ENCODE results near the gene TCF12. TPM values are rescaled to one million over a fixed set of nuclear protein-coding genes. Genes with fewer than 3 reads are reported as not detected.

Gene TCF12
- polyA plus RNA-seq, 1 donor, result 69.4 TPM

GRCh38 chr15:56959318-56959648 lies 40.8 kb downstream of the TCF12 start:
- H3K9me3 ChIP-seq (ENCODE audit: control insufficient read depth, low read depth, low read length), result peaks cover 10% of the 10 kb centered on the region
- no peak overlapping the region for H3K4me3 ChIP-seq (ENCODE audit: low read length)
- no peak for DNase-seq
- H3K36me3 ChIP-seq (ENCODE audit: control insufficient read depth, insufficient read depth, low read length), result no peaks in the 10 kb centered on the region
- H3K4me1 ChIP-seq (ENCODE audit: control insufficient read depth, insufficient read depth, low read length), result no peaks in the 10 kb centered on the region
- H3K27me3 ChIP-seq (ENCODE audit: control insufficient read depth, insufficient read depth, low read length), result no peaks in the 10 kb centered on the region
- no peak overlapping the region for H3K27ac ChIP-seq (ENCODE audit: low read length)

GRCh38 chr15:56960116-56960515 lies 41.7 kb downstream of the TCF12 start:
- Histone ChIP-seq H3K27me3 (ENCODE audit: control insufficient read depth, insufficient read depth, low read length) (no peaks in the 10 kb centered on the region), H3K36me3 (ENCODE audit: control insufficient read depth, insufficient read depth, low read length) (no peaks in the 10 kb centered on the region), H3K4me1 (ENCODE audit: control insufficient read depth, insufficient read depth, low read length) (no peaks in the 10 kb centered on the region), H3K4me3 (ENCODE audit: low read length) (no peak overlapping the region), H3K9me3 (ENCODE audit: control insufficient read depth, low read depth, low read length) (peaks cover 10% of the 10 kb centered on the region), H3K27ac (ENCODE audit: low read length) (no peak overlapping the region)
- WGBS (ENCODE audit: insufficient coverage, low lambda C conversion rate), result 86% methylated on average over 1 of the region's 2 CpGs
- DNase-seq, result no peak

- Histone ChIP-seq H3K36me3 (ENCODE audit: control insufficient read depth, insufficient read depth, low read length) (no peaks in the 10 kb centered on the region), H3K27ac (ENCODE audit: low read length) (no peak overlapping the region), H3K4me3 (ENCODE audit: low read length) (no peak overlapping the region), H3K4me1 (ENCODE audit: control insufficient read depth, insufficient read depth, low read length) (peaks cover under 1% of the 10 kb centered on the region), H3K27me3 (ENCODE audit: control insufficient read depth, insufficient read depth, low read length) (no peaks in the 10 kb centered on the region), H3K9me3 (ENCODE audit: control insufficient read depth, low read depth, low read length) (no peaks in the 10 kb centered on the region)
- 86% methylated on average over 1 of the region's 2 CpGs for WGBS (ENCODE audit: insufficient coverage, low lambda C conversion rate)
- DNase-seq, result no peak
Measured at GRCh38 chr15:56963126-56963525, 44.7 kb downstream of the TCF12 start.

DNA sequence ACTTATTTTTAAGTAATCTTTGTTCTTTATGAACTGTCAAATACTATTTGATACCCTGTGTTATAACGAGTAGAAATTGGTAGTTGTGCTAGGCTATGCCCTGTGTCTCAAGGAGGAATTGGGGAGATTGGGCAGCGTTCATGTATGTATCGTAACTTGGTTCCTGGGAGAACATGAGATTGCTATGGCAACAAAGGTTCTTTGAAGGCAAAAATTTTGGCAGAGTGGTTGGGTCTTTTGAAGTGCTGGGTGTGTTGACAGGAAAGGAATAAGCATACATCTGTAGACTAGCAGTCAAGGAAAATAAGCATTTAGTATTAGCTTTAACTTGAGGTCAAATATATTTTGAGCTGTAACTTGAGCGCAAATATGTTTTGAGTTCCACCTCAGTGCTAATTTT lies 45.3 kb downstream of the TCF12 start:
- H3K4me3 ChIP-seq (ENCODE audit: low read length), result no peak overlapping the region
- H3K27ac ChIP-seq (ENCODE audit: low read length), result no peak overlapping the region
- H3K36me3 ChIP-seq (ENCODE audit: control insufficient read depth, insufficient read depth, low read length), result no peaks in the 10 kb centered on the region
- DNase-seq, result no peak
- H3K27me3 ChIP-seq (ENCODE audit: control insufficient read depth, insufficient read depth, low read length), result no peaks in the 10 kb centered on the region
- peaks cover 3% of the 10 kb centered on the region for H3K4me1 ChIP-seq (ENCODE audit: control insufficient read depth, insufficient read depth, low read length)
- no peaks in the 10 kb centered on the region for H3K9me3 ChIP-seq (ENCODE audit: control insufficient read depth, low read depth, low read length)
- no CpG with 5 or more reads among the region's 4 CpGs for WGBS (ENCODE audit: insufficient coverage, low lambda C conversion rate)

DNA sequence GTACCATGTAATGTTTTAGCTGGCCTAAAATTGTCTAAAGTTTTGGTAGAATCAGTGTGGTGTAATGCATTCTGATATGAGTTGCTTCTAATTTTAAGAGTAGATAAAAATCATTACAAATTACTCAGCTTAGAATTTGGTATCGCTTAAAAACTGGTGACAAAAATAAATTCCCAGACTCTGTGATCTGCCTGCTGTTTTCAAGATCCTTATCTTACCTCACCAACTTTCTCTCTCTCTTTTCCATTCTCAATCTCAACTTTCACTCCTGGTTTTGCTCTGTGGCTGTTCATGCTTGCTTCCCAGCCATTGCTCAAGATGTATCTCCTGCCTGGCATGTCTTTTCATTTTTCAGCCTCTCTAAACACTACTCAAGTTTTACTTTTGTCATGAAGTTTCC lies 45.7 kb downstream of the TCF12 start:
- Histone ChIP-seq H3K4me1 (ENCODE audit: control insufficient read depth, insufficient read depth, low read length) (peaks cover 3% of the 10 kb centered on the region), H3K27ac (ENCODE audit: low read length) (no peak overlapping the region), H3K4me3 (ENCODE audit: low read length) (no peak overlapping the region), H3K9me3 (ENCODE audit: control insufficient read depth, low read depth, low read length) (no peaks in the 10 kb centered on the region), H3K36me3 (ENCODE audit: control insufficient read depth, insufficient read depth, low read length) (no peaks in the 10 kb centered on the region), H3K27me3 (ENCODE audit: control insufficient read depth, insufficient read depth, low read length) (no peaks in the 10 kb centered on the region)
- WGBS (ENCODE audit: insufficient coverage, low lambda C conversion rate), result no CpG with 5 or more reads among the region's 1 CpG
- no peak for DNase-seq

DNA sequence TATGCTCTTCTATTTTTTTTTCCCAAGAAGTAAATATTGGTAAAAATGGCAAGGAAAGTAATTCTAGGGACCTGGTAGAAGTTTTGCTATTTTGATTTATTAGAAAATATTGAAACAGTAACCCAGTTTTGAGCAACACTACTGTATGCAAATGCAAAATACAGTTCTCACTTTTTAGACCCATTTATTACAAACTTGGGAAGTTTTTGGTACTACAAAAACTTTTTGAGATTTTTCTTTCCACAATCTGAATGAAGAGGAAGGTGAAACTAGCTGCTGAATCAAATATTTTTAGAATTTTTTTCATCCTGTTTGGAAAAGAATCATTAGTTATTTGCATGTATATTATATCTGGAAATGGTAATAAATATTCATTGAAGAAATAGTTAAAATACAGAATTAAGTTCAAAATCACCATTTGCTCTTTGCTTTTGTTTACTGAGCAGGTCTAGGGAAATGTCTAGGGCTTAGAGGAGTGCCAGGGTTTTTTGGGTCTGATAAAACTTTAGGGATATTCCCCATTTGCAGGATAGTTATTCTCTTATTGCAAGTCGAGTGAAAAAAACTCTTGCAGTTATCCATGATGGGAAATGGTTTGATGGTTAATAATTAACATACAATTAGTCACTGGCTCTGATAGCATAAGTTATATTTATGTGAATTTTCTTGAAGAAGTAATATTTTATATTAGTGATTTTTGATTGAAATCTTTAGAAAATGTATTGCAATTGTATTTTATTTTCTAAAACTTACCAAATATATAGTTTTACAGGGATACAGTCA lies 47.0 kb downstream of the TCF12 start:
- H3K4me1 ChIP-seq (ENCODE audit: control insufficient read depth, insufficient read depth, low read length), result peaks cover 3% of the 10 kb centered on the region
- H3K27me3 ChIP-seq (ENCODE audit: control insufficient read depth, insufficient read depth, low read length), result no peaks in the 10 kb centered on the region
- H3K36me3 ChIP-seq (ENCODE audit: control insufficient read depth, insufficient read depth, low read length), result no peaks in the 10 kb centered on the region
- no peaks in the 10 kb centered on the region for H3K9me3 ChIP-seq (ENCODE audit: control insufficient read depth, low read depth, low read length)
- no peak overlapping the region for H3K4me3 ChIP-seq (ENCODE audit: low read length)
- no peak overlapping the region for H3K27ac ChIP-seq (ENCODE audit: low read length)
- DNase-seq, result peak in 1 of 2 donors; percentile 29
- no CpG with 5 or more reads among the region's 1 CpG for WGBS (ENCODE audit: insufficient coverage, low lambda C conversion rate)

GRCh38 chr15:56967336-56967735 lies 48.9 kb downstream of the TCF12 start:
- 100% methylated on average over 2 of the region's 3 CpGs for WGBS (ENCODE audit: insufficient coverage, low lambda C conversion rate)
- no peak overlapping the region for H3K27ac ChIP-seq (ENCODE audit: low read length)
- DNase-seq, result no peak
- no peaks in the 10 kb centered on the region for H3K27me3 ChIP-seq (ENCODE audit: control insufficient read depth, insufficient read depth, low read length)
- no peaks in the 10 kb centered on the region for H3K36me3 ChIP-seq (ENCODE audit: control insufficient read depth, insufficient read depth, low read length)
- H3K4me1 ChIP-seq (ENCODE audit: control insufficient read depth, insufficient read depth, low read length), result peaks cover 11% of the 10 kb centered on the region
- H3K9me3 ChIP-seq (ENCODE audit: control insufficient read depth, low read depth, low read length), result no peaks in the 10 kb centered on the region
- no peak overlapping the region for H3K4me3 ChIP-seq (ENCODE audit: low read length)

DNA sequence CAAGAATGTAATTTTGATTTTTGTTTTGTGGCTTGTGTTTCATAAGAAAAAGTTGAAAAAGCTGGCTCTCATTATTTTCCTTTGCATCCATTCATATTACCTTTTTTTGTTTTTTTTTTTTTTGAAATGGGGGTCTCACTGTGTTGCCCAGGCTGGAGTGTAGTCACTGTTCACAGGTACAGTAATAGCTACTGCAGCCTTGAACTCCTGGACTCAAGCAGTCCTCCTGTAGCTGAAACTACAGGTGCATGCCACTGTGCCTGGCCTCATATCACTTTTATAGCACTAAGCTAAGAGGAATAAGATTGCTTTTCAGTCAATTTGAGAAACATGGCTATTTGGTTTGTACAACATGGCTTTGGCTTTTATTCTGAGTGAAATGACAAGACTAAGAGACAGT lies 49.8 kb downstream of the TCF12 start:
- H3K4me1 ChIP-seq (ENCODE audit: control insufficient read depth, insufficient read depth, low read length), result peaks cover 11% of the 10 kb centered on the region
- DNase-seq, result no peak

GRCh38 chr15:56968821-56969220 lies 50.4 kb downstream of the TCF12 start:
- Histone ChIP-seq H3K36me3 (ENCODE audit: control insufficient read depth, insufficient read depth, low read length) (no peaks in the 10 kb centered on the region), H3K4me3 (ENCODE audit: low read length) (no peak overlapping the region), H3K27me3 (ENCODE audit: control insufficient read depth, insufficient read depth, low read length) (no peaks in the 10 kb centered on the region), H3K9me3 (ENCODE audit: control insufficient read depth, low read depth, low read length) (no peaks in the 10 kb centered on the region), H3K27ac (ENCODE audit: low read length) (no peak overlapping the region), H3K4me1 (ENCODE audit: control insufficient read depth, insufficient read depth, low read length) (peaks cover 11% of the 10 kb centered on the region)
- no peak for DNase-seq
- no CpG with 5 or more reads among the region's 1 CpG for WGBS (ENCODE audit: insufficient coverage, low lambda C conversion rate)

More for the DNA sequence above, 49.8 kb downstream of the TCF12 start:
- no peak overlapping the region for H3K4me3 ChIP-seq (ENCODE audit: low read length)
- H3K27ac ChIP-seq (ENCODE audit: low read length), result no peak overlapping the region
- H3K27me3 ChIP-seq (ENCODE audit: control insufficient read depth, insufficient read depth, low read length), result no peaks in the 10 kb centered on the region
- no peaks in the 10 kb centered on the region for H3K9me3 ChIP-seq (ENCODE audit: control insufficient read depth, low read depth, low read length)
- H3K36me3 ChIP-seq (ENCODE audit: control insufficient read depth, insufficient read depth, low read length), result no peaks in the 10 kb centered on the region

DNA sequence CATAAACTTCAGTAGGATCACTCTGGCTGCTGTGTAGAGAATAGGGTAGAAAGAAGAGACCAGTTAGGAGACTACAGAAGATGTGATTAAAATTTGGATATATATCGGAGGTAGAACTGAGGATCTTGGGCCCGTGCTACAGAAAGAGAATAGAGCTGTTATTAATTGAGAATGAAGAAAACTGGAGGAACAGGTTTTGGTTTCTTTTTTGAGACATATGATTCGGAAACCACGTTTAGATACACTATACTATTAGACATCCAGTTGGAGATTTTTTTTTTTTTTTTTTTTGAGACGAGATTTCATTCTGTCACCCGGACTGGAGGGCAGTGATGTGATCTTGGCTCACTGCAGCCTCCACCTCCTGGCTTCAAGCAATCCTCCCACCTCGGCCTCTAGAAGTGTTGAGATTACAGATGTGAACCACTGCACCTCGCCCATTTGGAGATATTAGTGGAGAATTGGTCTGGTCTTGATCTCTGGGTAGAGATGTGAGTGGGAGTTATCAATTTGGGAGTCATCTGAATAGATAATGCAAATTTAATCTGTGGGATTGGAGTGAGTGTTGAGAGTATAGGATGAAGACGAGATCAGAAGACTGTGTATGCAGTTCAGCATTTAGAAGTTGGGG lies 50.9 kb downstream of the TCF12 start:
- H3K27me3 ChIP-seq (ENCODE audit: control insufficient read depth, insufficient read depth, low read length), result no peaks in the 10 kb centered on the region
- no peaks in the 10 kb centered on the region for H3K9me3 ChIP-seq (ENCODE audit: control insufficient read depth, low read depth, low read length)
- no peak overlapping the region for H3K27ac ChIP-seq (ENCODE audit: low read length)
- no peaks in the 10 kb centered on the region for H3K36me3 ChIP-seq (ENCODE audit: control insufficient read depth, insufficient read depth, low read length)
- WGBS (ENCODE audit: insufficient coverage, low lambda C conversion rate), result 45% methylated on average over 3 of the region's 9 CpGs
- H3K4me1 ChIP-seq (ENCODE audit: control insufficient read depth, insufficient read depth, low read length), result peaks cover 11% of the 10 kb centered on the region
- DNase-seq, result peak; percentile 10 to 58
- no peak overlapping the region for H3K4me3 ChIP-seq (ENCODE audit: low read length)

DNA sequence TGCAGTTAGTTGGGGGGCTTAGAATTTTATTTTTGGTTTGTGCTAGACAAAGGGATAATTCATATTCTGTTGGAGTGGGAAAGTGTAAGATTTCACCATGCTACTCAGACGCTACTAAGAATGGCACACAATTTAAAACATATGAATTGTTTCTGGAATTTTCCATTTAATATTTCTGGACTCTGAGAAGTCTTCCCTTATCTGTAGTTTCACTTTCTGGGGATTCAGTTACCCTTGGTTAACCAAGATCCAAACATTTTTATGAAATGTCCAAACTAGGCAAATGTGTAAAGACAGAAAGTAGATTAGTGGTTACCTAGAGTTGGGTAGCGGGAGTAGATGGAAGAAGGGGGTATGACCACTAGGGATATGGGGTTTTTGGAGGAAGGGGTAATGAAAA lies 53.1 kb downstream of the TCF12 start:
- Histone ChIP-seq H3K4me1 (ENCODE audit: control insufficient read depth, insufficient read depth, low read length) (peaks cover 11% of the 10 kb centered on the region), H3K27me3 (ENCODE audit: control insufficient read depth, insufficient read depth, low read length) (no peaks in the 10 kb centered on the region), H3K4me3 (ENCODE audit: low read length) (no peak overlapping the region), H3K36me3 (ENCODE audit: control insufficient read depth, insufficient read depth, low read length) (no peaks in the 10 kb centered on the region), H3K9me3 (ENCODE audit: control insufficient read depth, low read depth, low read length) (no peaks in the 10 kb centered on the region), H3K27ac (ENCODE audit: low read length) (no peak overlapping the region)
- DNase-seq, result no peak
- WGBS (ENCODE audit: insufficient coverage, low lambda C conversion rate), result no CpG with 5 or more reads among the region's 2 CpGs

Data from large intestine (tissue), 3 donors.